Brain pericyte (primary cell): ENCODE results near the gene PLA2G2D.

Source experiments
- DNase-seq: peaks from one replicate; pipeline ENCODE4 v3.0.0-alpha.2; 2012; ENCODE audit warnings: low read depth, low spot score

PLA2G2D gene

GRCh38 chr1:20068722-20069121 is 50.6 kb downstream of the PLA2G2D start:
- no peak for DNase-seq

GRCh38 chr1:20063861-20064292 is 55.5 kb downstream of the PLA2G2D start:
- no peak for DNase-seq
